CD4-positive, alpha-beta T cell treated with Interleukin-15 for 1 hour (primary cell): ENCODE measurements around the gene INTS1.

Source experiments
- DNase-seq: peaks from one replicate; pipeline ENCODE4 v3.0.0-alpha.2; 2020

The INTS1 gene

GRCh38 chr7:1503816-1504775 is at the start of gene INTS1:
Gene INTS1 (minus strand): TSS chr7:1504389. CDS start chr7:1503960, 429 bp downstream.
- peak; percentile 89 for DNase-seq

GRCh38 chr7:1553512-1554210 is 49.5 kb upstream of the INTS1 start:
- no peak for DNase-seq

GRCh38 chr7:1552200-1552599 is 48.0 kb upstream of the INTS1 start:
- DNase-seq: no peak

GRCh38 chr7:1550846-1551155 is 46.6 kb upstream of the INTS1 start:
- DNase-seq: no peak

- no peak for DNase-seq
Measured at GRCh38 chr7:1550005-1550845, 46.0 kb upstream of the INTS1 start.

- no peak for DNase-seq
Measured at GRCh38 chr7:1549357-1550004, 45.3 kb upstream of the INTS1 start.

GRCh38 chr7:1548944-1549343 is 44.8 kb upstream of the INTS1 start:
- no peak for DNase-seq

- no peak for DNase-seq
Measured at GRCh38 chr7:1548438-1548831, 44.2 kb upstream of the INTS1 start.

GRCh38 chr7:1547777-1548437 is 43.7 kb upstream of the INTS1 start:
- no peak for DNase-seq

- DNase-seq: no peak
Measured at GRCh38 chr7:1546909-1547776, 43.0 kb upstream of the INTS1 start.

- DNase-seq: no peak
Measured at GRCh38 chr7:1546274-1546908, 42.2 kb upstream of the INTS1 start.

- DNase-seq: no peak
Measured at GRCh38 chr7:1545417-1546246, 41.4 kb upstream of the INTS1 start.

- DNase-seq: no peak
Measured at GRCh38 chr7:1544896-1545416, 40.8 kb upstream of the INTS1 start.

GRCh38 chr7:1544178-1544895 is 40.1 kb upstream of the INTS1 start:
- no peak for DNase-seq

- no peak for DNase-seq
Measured at GRCh38 chr7:1543826-1544177, 39.6 kb upstream of the INTS1 start.

GRCh38 chr7:1542841-1543747 is 38.9 kb upstream of the INTS1 start:
- no peak for DNase-seq

GRCh38 chr7:1542329-1542728 is 38.1 kb upstream of the INTS1 start:
- DNase-seq: no peak
